ENCODE results near the gene TP53TG3C.
"Not testable (repeated sequence)": the region's sequence is repeated elsewhere in the genome, so short reads cannot be mapped to it uniquely, and the experiment has no call there.

The TP53TG3C gene

GRCh38 chr16:33193926-33194325 is at the start of gene TP53TG3C:
Gene TP53TG3C, plus strand, starts transcription at chr16:33194226. Its CDS starts 68 bp downstream, at chr16:33194294.
- DNase-seq = not testable (repeated sequence)
